HG03558 (cell line): ENCODE results near the gene UROC1.

Experiments
- ATAC-seq: cut with Tn5 transposase; IDR thresholded peaks from one replicate; pipeline ENCODE4 v1.9.1; 2021; ENCODE audit warnings: moderate number of reproducible peaks; ENCODE audit not compliant: unreplicated experiment; ENCODE audit errors: extremely low read depth

The UROC1 gene

DNA sequence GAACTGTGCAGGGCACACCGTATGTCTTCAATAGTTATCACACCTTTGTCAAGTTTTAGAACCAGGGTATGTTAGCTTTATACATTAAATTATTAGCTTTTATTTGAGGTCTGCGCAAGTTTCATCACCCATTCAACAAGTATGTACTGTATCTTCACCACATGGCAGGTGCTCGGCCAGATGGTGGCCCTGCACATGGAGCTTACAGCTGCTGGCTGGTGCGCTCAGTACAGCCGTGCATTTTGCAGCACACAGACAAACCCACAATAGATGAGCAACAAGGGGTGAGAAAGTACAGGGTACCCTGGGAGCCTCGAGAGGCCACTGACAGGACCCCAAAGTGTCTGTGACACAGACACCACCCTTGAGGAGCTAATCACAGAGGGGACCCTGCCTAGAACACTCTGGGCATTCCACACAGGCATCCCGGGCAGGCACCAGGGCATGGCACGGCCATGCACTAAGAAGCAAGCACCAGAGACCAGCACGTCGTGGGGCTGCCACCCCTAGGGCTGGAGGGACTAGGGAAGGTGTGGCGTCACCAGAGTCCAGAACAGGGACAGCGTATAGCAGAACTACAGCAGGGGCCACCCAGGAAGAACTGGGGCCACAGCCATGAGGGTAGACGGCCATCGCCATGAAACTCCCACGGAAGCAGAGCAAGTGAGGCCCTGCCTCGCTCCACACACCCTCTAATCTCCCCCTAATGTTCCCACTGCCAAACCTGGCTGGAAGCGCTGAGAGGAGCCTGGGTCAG is 69.3 kb downstream of the UROC1 start:
- ATAC-seq = no peak

DNA sequence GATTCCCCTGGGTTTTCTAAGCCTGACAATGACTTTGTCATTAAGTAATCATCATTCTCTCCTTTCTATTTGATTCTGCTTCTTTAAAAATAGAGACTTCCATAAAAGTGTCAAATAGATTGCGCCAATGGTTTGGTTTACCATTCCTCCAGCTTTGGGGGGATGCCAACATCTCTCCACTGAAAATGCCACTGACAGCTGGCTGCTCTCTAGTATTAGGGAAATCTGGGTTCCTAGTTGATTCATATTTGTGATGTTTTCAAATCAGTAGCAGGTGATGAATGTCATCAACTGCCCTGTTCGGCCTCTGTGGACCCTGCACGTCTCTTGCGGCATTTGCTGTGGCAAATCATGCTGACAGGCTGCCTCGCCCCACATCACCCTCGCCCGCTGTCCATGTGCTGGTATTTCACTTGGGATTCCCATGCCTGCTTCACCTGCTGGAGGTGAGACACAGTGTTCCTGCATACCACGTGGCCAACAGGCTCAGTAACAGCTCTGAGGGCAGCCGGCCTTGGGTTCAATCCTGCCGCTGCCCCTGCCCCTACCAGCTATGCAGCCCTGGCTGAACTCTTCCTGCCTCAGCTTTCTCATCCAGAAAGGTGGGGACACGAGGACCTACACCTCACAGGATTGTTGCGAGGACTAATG is 70.0 kb downstream of the UROC1 start:
- ATAC-seq = no peak

- no peak for ATAC-seq
Observed at GRCh38 chr3:126446791-126447190, 70.8 kb downstream of the UROC1 start.

DNA sequence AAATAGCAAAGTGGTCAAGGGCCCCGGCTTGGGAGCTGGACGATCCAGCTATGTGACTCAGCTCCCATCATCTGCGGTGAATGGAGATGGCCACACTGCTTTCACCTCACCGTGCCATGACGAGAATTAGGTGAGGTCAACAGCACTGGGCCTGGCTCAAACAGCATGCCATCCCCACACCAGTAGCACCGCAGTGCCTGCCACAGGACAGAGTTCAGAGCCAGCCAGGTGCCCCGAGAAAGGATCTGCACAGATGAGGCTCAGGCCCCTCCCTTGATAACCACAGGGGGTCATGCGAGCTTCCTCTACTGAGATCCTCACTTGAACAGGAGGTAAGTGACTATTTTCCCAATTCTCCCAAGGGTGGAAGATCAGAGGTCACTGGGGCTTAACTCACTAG is 71.3 kb downstream of the UROC1 start:
- ATAC-seq = no peak

- no peak for ATAC-seq
Observed at GRCh38 chr3:126445506-126445905, 72.1 kb downstream of the UROC1 start.

DNA sequence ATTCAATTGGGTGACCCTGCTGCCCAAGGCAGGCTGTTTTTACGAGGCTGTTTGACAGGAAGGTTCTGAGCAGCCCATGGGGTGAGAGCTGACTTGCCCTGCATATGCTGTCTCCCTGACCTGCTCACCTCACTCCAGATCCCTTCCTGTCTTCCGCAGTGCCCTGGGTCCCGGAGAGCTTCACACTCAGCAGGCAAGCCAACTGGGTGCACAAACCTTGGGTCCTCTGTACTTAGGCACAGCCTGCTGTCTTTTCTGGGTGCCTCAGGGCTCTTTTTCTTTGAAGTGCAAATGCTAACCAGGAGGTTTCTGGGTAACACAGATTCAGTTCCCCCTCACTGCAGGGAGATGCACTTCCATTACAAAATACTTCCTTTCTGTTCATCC is 74.7 kb downstream of the UROC1 start:
- ATAC-seq = no peak

DNA sequence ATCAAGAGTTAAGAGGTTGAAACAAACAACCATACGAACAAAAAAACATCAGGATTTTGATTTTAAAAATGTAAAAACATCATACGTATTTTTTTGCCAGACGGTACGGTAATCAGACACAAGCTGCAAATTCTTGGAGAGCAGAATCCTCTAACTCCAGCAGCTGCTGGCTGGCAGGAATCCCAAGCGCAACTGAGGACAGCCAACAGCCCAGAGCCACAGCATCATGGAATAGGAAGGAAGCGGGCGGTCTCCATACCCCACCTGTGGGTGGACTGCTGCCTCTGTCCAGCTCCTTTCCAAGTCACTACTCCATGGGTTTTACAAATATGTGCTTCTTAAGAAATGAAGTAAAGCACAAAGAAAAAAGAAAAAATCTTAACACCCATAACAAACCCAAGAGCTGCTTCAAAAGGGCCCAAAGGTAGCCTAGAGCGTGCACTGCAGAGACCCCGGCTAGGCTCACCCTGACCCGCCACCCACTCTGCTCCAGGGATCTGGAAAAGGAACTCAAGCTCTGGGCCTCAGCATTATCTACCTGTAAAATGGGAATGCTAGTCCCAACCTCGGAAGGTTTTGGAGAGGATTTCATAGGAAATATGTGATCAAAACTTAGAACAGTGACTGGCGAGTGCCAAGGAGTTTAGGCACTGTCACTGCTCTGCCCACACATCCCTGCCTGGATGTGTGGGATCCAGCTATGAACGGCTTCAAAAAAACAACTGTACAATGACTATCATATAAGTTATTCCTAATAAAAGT is 75.3 kb downstream of the UROC1 start:
- no peak for ATAC-seq

- ATAC-seq = no peak
Observed at GRCh38 chr3:126441256-126441880, 76.2 kb downstream of the UROC1 start.

DNA sequence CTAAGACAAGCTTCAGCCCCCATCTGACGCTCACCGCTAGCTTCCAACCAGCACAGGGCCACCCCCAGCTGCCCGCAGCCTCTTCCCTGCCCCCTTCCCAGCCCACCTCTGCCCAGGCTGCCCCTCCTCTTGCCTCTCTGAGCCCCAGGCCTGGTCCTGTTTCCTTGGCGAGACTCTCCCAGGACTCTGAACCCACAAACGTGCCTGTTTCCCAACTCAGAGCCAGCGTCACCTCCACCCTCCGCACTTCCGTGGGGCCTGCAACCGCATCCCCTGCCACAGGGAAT is 76.9 kb downstream of the UROC1 start:
- no peak for ATAC-seq

DNA sequence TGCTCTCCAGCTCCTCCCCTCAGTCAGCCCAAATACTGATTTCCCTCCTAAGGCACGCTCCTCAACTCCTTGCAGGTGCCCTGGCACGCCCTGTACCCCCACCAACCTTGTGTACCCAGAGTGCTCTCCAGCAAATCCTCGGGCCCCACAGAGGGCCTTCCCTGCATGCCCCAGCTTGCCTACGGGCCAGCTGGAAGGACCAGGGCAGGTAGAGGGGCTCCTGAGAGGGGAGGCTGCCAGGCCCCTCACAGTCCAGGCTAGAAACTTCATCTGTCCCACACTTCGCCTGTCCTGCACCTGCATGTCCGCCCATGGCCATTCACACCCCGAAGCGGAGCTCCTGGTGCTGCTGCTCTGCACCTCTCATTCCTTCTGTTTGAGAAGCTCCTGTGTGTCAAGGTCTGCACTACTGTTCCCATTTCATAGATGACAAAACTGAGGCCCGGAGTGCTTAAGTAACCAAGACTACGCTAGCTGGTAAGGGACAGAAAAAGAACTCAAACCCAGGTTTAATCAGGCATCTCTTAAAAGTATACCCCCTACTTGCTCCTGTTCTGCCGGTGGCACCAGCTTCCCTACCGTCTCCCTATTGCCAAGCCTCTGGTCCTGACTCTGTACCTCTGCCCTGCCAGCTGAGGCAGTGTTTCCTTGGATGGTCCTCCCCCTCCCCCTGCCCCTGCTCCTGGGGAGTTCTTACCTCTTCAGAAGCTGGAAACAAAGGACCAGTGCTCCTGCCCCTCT is 77.4 kb downstream of the UROC1 start:
- no peak for ATAC-seq

- ATAC-seq = no peak
Observed at GRCh38 chr3:126439346-126439967, 78.1 kb downstream of the UROC1 start.

GRCh38 chr3:126438746-126439145 is 78.8 kb downstream of the UROC1 start:
- ATAC-seq = no peak

DNA sequence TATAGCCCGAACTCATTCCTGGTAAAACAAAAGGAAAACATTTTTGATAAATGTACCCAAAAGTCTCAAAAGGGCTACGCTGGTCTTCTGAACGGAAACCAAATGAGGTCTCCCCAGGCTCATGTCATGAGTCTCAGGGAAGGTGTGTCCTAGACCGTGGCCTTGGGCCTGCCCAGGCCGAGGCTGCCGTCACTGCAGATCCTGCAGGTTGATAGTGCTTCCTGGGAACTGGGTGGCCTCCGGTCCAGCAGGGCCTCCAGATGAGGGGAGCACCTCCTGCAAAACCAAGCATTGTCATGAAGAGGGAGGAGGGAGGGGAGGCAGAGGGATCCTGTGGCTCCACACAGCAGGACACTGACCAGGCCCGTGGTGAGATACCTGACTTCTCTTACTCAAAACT is 79.4 kb downstream of the UROC1 start:
- no peak for ATAC-seq

GRCh38 chr3:126436826-126437717 is 80.5 kb downstream of the UROC1 start:
- ATAC-seq = no peak

GRCh38 chr3:126435456-126436315 is 81.9 kb downstream of the UROC1 start:
- no peak for ATAC-seq

- no peak for ATAC-seq
Observed at GRCh38 chr3:126434931-126435411, 82.6 kb downstream of the UROC1 start.

DNA sequence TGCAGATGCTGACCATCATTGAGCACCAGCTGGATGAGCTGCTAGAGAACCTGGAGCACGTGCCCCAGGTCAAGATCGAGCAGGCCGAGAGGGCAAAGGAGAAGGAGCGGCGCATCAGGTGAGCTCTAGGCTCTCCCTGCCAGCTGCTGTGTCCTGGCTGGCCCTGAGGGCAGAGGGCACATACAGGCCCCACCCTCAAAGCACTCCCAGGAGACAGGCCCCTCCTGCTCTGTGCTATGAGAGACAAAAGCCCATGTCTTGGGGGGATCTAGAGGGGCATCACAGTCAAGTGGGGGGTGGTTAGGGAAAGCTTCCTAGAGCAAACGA is 83.3 kb downstream of the UROC1 start:
- no peak for ATAC-seq
